OCI-M2 (cell line): ENCODE results near the gene CCNY.
"Not testable (repeated sequence)": the region's sequence is repeated elsewhere in the genome, so short reads cannot be mapped to it uniquely, and the experiment has no call there.

ENCODE experiments used
- DNase-seq: peaks from one replicate; lab custom pipeline; 2025; ENCODE audit not compliant: unreplicated experiment; lab: John Stamatoyannopoulos, UW

The CCNY gene

GRCh38 chr10:35507519-35508109 is 171.3 kb downstream of the CCNY start:
- DNase-seq: no peak

GRCh38 chr10:35508647-35509046 is 172.3 kb downstream of the CCNY start:
- DNase-seq: no peak

DNA sequence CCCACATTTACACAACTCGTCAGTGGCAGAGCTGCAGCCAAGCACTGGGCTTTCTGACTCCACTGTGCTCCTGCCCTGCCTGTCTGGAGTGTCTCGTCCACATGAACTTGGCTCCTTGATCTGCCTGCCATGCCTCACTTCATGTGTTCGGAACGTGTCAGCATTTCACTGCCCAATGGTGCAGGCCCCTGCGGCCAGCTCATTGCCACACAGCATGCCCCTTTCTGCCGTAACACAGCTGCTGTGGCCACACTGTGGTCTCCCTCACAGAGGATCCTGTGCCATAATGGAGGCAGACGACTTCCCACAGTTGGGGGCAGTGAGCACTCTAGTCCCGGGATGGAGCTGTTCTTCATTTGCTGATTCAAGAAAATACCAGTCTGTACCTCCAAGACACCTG is 174.6 kb downstream of the CCNY start:
- DNase-seq: no peak

DNA sequence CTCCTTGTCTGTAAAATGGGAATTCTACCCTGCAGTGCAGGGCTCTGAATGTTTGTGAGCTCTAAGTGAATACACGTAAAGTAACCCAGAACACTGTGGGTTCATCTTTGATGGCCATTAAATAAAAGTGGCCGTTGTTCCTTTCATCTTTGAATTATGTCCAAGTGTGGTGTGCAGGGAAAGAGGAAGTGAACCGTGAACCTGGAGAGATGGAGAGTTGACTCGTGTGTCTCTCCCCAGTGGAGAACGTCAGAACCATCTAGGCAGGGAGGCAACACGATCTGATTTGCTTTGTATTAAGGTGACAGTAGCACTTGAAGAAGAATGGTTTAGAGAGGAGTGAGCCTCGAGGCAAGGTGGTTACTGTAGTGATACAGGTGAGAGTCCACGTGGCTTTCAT is 175.3 kb downstream of the CCNY start:
- no peak for DNase-seq

GRCh38 chr10:35516102-35516670 is 179.9 kb downstream of the CCNY start:
- DNase-seq: no peak

DNA sequence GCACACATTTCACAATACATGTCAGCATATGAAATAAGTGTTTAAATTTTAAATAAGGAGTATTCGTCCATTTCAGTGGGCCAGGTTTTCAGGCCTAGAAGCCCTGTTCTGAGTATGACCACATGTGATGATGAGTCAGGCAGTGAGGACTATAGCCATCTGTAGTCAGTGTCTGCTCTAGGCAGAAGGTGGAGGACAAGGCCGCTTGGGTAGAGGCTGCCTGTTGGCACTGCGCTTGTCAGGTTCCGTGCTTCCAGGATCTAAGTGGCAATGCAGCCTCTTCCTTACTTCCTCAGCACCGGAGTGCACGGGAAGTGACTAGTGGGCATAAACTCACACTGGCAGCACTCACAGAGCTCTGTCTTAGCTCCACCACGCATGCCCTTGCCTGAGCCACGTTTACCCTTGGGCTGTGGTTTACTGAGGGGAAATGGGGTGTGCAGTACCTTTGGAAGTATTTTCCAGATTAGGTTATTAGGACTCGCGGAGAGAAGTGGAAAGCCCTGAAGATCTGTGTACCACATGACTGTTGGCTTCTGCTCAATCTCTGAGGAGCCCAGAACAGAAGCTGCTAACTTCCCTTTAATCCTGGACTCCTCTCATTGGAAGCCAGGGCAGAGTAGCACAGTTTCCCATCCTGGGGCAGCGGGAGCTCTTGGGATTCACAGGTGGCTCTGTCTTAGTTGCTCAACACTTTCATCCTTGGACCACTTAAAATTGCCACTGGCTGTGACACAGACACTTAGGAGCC is 181.3 kb downstream of the CCNY start:
- no peak for DNase-seq

- not testable (repeated sequence) for DNase-seq
Observed at GRCh38 chr10:35518187-35518586, 181.9 kb downstream of the CCNY start.

GRCh38 chr10:35520996-35521395 is 184.7 kb downstream of the CCNY start:
- DNase-seq: no peak

GRCh38 chr10:35523670-35524225 is 187.4 kb downstream of the CCNY start:
- DNase-seq: no peak

DNA sequence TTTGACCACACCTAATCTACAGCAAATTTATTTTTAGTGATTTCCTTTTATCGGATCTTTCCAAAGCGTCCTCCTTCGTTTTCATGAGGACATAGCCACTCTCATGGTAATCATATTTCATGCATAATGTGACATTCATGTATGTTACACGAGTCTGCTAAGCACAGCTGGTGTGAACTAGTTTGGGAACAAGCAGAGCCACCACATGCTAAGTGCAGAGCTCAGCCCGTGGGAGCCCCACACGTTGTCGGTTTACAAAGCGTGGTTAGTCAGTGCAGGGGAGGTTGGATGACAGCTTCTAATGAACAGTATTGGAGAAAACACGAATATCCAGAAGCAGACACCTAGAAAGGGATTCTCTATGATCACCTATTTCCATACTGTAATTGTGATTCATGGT is 190.4 kb downstream of the CCNY start:
- no peak for DNase-seq

DNA sequence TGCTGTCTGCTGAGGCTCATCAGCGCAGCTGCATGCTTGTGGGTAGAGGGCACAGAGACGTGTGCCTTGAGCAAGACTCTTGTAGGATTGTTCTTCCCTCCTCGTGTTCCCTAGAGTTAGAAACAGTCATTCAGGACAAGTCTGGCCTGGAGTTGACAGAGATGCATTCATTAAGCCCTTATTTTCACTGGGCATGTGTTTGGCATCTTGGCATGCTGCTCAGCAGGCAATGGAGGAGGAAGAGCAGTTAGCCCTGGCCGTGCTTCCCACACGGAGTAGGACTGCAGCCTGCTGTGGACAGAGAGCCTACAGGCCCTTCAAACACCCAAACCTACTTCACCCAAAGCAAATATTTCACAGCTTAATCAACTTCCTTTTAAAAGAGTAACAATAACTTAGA is 195.8 kb downstream of the CCNY start:
- no peak for DNase-seq

DNA sequence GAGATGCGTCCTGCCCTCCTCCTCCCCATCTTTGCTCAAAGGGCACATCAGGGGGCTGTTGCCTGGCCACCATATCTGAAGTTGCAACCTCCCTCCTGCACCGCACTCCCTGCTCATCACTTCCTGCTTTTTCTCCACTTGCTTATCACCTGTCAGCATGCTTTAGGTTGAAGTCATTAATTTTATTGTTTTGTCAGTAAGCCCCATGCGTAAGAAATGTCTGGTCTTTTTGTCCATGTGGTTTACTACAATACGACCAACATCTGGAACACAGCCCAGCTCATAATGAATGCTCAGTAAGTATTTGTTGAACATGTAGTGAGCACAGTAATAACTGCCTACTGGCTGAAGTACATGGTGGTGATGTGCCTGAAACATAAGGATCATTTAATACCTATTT is 197.3 kb downstream of the CCNY start:
- DNase-seq: no peak

DNA sequence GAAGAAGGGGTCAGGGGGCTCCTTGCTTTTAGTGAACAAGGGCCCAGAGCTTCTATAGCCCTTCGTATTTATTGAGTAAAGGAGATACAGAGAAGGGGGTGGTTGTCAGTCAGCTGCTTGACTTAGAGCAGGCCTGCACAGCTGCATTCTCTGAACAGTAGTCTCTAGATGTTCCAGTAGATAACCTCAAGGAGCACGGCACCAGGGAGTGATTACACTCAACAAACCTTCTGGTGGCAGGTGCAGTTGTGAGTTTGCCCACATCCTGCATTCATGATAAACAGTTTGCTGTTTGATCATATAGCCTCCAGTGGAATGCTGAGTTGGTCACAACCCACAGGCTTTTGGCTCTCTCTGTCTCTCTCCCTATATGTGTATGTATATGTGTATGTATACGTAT is 198.8 kb downstream of the CCNY start:
- DNase-seq: no peak

DNA sequence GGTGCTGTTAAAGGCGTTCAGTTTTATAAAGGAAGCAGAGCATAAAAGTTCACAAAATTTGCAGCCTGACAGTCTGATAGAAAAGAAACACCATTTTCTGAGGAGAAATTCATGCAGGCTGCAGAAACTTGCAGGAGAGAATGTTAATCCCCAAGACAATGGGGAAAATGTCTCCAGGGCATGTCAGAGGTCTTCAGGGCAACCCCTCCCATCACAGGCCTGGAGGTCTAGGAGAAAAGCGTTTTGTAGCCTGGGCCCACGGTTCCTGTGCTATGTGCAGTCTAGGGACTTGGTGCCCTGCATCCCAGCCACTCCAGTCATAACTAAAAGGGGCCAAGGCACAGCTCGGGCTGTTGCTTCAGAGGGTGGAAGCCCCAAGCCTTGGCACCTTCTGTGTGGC is 200.5 kb downstream of the CCNY start:
- no peak for DNase-seq

GRCh38 chr10:35537925-35538324 is 201.6 kb downstream of the CCNY start:
- DNase-seq: not testable (repeated sequence)

DNA sequence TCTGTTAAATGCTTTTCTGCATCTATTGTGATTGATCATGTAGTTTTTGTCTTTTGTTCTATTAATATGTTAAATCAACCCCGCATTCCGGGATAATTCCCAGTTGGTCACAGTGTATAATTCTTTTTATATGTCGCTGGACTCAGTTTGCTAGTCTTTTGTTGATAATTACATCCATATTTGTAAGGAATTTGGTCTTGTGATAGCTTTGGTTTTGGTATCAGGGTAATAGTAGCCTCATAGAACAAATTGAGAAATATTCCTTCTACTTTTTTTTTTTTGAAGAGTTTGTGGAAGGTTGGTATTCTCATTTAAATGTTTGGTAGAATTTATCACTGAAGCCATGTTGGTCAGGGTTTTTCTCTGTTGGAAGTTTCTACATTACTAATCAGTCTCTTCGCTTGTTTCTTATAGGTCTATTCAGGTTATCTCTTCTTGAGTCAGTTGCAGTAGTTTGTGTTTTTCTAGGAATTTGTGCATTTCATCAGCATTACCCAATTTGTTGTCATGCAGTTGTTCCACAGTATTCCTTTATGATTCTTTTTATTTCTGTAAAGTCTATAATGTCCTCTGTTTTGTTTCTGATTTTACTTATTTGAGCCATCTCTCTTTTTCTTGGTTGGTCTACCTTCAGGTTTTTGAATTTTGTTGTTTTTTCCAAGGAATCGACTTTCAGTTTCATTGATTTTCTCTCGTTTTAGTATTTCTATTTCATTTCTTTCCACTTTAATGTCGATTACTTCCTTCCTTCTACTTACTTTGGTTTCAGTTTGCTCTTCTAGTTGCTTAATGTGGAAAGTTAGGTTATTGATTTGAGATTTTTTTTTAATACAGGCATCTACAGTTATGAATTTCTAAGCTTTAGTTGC is 204.2 kb downstream of the CCNY start:
- no peak for DNase-seq

DNA sequence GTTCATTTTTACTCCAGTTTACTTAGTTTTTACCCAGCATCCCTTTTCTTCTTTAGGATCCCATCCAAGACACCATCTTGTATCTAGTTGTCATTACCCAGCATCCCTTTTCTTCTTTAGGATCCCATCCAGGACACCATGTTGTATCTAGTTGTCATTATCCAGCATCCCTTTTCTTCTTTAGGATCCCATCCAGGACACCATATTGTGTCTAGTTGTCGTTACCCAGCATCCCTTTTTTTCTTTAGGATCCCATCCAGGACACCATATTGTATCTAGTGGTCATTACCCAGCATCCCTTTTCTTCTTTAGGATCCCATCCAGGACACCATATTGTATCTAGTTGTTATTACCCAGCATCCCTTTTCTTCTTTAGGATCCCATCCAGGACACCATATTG is 205.4 kb downstream of the CCNY start:
- no peak for DNase-seq

DNA sequence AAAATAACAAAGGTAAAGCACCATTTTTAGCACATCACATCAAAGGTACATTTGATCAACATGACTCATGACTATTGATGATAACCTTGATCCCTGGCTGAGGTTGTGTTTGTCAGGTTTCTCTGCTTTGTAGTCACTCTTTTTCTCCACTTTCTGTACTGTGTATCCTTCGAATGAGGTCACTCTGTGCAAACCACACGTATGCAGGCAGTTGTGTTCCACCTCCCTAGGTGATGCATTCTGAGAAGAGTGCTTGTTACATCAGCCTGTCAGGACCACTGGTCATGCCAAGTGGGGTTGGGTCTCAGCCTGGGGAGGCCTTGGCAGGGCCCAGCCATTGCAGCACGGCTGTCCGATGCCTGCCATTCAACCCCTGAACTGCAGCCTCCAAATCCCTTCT is 206.0 kb downstream of the CCNY start:
- DNase-seq: no peak

DNA sequence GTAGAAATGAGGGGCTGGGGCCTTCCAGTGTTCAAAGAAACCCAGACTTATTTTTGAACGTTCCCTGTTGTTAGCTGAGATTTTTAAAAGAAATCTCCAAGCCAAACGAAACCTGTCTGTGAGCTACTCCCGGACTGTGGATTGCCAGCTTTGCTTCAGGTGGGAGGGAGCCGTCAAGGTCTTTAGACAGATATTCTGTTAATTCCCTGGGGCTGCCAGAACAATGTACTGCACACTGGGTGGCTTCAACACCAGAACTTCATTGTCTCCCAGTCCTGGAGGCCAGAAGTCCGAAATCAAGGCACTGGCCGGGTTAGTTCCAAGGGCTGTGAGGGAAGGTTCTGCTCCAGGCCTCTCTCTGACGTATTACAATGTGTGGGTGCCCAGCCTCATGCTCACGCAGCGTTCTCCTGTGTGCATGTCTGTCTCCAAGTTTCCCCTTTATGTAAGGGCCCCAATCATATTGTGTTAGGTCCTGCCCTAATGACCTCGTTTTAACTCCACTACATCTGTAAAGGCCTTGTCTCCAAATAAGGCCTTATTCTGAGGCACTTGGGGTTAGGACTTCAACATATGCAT is 208.9 kb downstream of the CCNY start:
- no peak for DNase-seq

GRCh38 chr10:35545878-35546590 is 209.7 kb downstream of the CCNY start:
- DNase-seq: no peak
